CD4-positive, alpha-beta T cell treated with Interleukin-15 for 1 hour (primary cell): ENCODE data around the gene MAPKBP1.

Experiments
- DNase-seq: peaks from one replicate; pipeline ENCODE4 v3.0.0-alpha.2; 2020

Gene MAPKBP1

DNA sequence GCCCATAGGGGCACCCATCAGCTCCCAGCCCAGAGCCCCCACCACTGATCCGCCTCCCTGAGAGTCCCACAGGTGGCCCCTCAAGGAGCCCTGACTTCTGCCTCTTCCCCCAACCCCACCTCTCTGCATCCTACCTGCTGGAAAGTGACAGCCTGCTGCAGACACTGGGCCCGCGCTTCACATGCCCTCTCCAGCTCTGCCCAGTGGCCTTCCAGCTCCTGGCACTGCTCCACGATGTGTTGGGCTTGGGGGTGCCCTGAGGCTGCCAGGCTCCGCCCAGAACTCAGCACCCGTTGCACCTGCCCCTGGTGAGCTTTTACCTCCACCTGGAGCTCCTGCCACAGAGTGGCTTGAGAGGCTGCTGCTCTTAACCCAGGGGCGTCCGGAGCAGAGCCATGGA lies 99.4 kb downstream of the MAPKBP1 start:
- no peak for DNase-seq

DNA sequence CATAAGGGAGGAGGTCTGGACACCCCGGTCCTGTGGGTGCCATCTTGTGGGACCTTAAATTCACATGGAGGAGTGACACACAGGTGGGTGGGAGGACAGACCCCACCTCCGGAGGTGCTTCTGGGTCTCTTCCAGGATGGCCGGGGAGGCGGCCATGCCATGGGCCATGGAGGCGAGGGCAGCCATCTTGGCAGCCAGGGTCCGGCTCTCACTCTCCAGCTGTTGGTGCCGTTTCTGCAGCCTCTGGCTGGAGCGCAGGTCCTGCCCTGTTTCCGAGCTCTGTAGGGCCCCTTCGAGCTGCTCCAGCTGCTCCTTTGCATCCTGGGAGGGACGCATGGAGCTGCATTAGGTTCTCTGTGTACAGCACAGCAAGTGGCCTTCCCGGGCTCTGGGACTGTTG lies 100.5 kb downstream of the MAPKBP1 start:
- no peak for DNase-seq

DNA sequence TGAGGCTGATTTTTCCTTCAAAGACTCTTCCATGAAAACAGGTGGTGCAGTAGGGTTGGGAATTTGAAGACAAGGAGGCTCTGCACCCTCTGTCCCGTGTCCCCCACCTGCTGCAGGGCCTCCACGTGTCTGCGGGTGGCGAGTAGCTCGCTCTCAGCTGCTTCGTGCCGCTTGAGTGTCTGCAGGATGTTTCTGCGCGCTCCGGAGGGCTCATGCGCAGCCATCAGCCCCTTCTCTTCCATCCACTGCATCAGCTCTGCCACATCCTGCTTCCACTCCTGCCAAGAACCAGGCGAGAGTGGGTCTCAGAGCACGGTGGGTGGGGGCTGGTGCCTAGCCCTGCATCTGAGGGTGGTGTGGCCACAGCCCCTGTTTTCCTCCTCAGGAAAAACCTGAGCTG lies 101.7 kb downstream of the MAPKBP1 start:
- no peak for DNase-seq

DNA sequence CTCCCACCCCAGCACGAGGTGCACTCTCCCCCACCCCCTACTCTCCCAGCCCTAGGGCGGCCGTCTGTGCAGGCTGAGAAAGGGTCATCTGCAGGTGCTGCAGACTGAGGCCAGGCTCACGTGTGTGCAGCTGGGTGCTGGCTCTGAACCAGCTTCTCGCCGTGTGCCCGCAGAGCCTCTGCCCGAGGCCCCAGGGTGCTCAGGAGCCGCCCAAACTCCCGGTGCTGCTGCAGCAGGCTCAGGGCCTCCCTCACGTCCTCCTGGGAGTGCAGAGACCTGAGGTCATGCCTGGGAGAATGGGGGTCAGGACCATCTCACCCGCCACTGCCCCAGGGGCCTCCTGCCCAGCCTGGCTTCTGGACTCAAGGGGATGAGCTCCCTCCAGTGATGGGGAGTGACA lies 102.4 kb downstream of the MAPKBP1 start:
- DNase-seq: no peak
